ENCODE data around the gene OOEP.

The OOEP gene

GRCh38 chr6:73342174-73342573 lies 27.5 kb downstream of the OOEP start:
- no peak overlapping the region for H3K4me3 ChIP-seq (ENCODE audit: low read length)
- no peaks in the 10 kb centered on the region for H3K9me3 ChIP-seq (ENCODE audit: control insufficient read depth, insufficient read depth, low read length)
- no peaks in the 10 kb centered on the region for H3K9me2 ChIP-seq (replicated peaks; ENCODE audit: control insufficient read depth, low read length)
- H3K4me1 ChIP-seq (ENCODE audit: control insufficient read depth, low read length) = peaks cover 6% of the 10 kb centered on the region
- peaks cover 6% of the 10 kb centered on the region for H3K27me3 ChIP-seq (ENCODE audit: control insufficient read depth, low read length)
- TF ChIP-seq, protein P1, sequence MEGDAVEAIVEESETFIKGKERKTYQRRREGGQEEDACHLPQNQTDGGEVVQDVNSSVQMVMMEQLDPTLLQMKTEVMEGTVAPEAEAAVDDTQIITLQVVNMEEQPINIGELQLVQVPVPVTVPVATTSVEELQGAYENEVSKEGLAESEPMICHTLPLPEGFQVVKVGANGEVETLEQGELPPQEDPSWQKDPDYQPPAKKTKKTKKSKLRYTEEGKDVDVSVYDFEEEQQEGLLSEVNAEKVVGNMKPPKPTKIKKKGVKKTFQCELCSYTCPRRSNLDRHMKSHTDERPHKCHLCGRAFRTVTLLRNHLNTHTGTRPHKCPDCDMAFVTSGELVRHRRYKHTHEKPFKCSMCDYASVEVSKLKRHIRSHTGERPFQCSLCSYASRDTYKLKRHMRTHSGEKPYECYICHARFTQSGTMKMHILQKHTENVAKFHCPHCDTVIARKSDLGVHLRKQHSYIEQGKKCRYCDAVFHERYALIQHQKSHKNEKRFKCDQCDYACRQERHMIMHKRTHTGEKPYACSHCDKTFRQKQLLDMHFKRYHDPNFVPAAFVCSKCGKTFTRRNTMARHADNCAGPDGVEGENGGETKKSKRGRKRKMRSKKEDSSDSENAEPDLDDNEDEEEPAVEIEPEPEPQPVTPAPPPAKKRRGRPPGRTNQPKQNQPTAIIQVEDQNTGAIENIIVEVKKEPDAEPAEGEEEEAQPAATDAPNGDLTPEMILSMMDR (IDR thresholded peaks at IDR 0.05; ENCODE audit: low read depth, low read length, poor library complexity, severe bottlenecking) = no peak
- no peak for TF ChIP-seq EZH2phosphoT487 (IDR thresholded peaks at IDR 0.05; ENCODE audit: borderline replicate concordance, low read length)
- no peak overlapping the region for H3K27ac ChIP-seq (ENCODE audit: low read depth, low read length)
- H3K4me2 ChIP-seq (ENCODE audit: low read length) = no peak overlapping the region
- no peaks in the 10 kb centered on the region for H3K79me2 ChIP-seq (ENCODE audit: control insufficient read depth, low read length)
- no peaks in the 10 kb centered on the region for H3K36me3 ChIP-seq (ENCODE audit: control insufficient read depth, low read length)
- no peaks in the 10 kb centered on the region for H3F3A ChIP-seq (ENCODE audit: control insufficient read depth, insufficient read depth)
- H4K20me1 ChIP-seq (ENCODE audit: control insufficient read depth, insufficient read depth, low read depth, low read length) = no peaks in the 10 kb centered on the region

GRCh38 chr6:73341335-73341734 lies 28.4 kb downstream of the OOEP start:
- H3K27ac ChIP-seq (ENCODE audit: low read depth, low read length) = no peak overlapping the region

DNA sequence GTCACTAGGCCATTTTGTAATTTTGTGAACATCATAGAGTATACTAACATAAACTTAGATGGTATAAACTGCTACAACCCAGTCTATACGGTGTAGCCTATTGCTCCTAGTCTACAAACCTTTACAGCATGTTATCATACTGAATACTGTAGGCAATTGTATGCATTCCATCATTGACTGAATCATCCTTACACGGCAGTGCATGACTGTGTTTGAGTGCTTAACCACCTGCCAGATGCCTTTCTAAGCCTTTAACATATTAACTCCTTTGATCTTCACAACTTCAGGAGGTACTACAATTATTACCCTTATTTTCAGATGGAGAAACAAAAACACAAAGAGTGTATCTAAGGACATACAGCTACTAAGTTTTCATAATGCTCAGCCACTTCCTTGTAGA lies 29.6 kb downstream of the OOEP start:
- Histone ChIP-seq H3F3A (ENCODE audit: control insufficient read depth, insufficient read depth) (no peaks in the 10 kb centered on the region), H3K4me1 (ENCODE audit: control insufficient read depth, low read length) (peaks cover 6% of the 10 kb centered on the region), H3K4me3 (ENCODE audit: low read length) (no peak overlapping the region), H3K9me2 (replicated peaks; ENCODE audit: control insufficient read depth, low read length) (no peaks in the 10 kb centered on the region), H3K4me2 (ENCODE audit: low read length) (no peak overlapping the region), H3K36me3 (ENCODE audit: control insufficient read depth, low read length) (no peaks in the 10 kb centered on the region), H3K27me3 (ENCODE audit: control insufficient read depth, low read length) (no peaks in the 10 kb centered on the region), H4K20me1 (ENCODE audit: control insufficient read depth, insufficient read depth, low read depth, low read length) (no peaks in the 10 kb centered on the region), H3K79me2 (ENCODE audit: control insufficient read depth, low read length) (no peaks in the 10 kb centered on the region), H3K27ac (ENCODE audit: low read depth, low read length) (no peak overlapping the region), H3K9me3 (ENCODE audit: control insufficient read depth, insufficient read depth, low read length) (no peaks in the 10 kb centered on the region)
- TF ChIP-seq EZH2phosphoT487 (IDR thresholded peaks at IDR 0.05; ENCODE audit: borderline replicate concordance, low read length) = no peak
- TF ChIP-seq, protein P1 (IDR thresholded peaks at IDR 0.05; ENCODE audit: low read depth, low read length, poor library complexity, severe bottlenecking) = no peak

More at GRCh38 chr6:73341335-73341734, 28.4 kb downstream of the OOEP start:
- Histone ChIP-seq H3K4me3 (ENCODE audit: low read length) (no peak overlapping the region), H3K27me3 (ENCODE audit: control insufficient read depth, low read length) (no peaks in the 10 kb centered on the region), H3K9me2 (replicated peaks; ENCODE audit: control insufficient read depth, low read length) (no peaks in the 10 kb centered on the region), H3K4me2 (ENCODE audit: low read length) (no peak overlapping the region), H3F3A (ENCODE audit: control insufficient read depth, insufficient read depth) (no peaks in the 10 kb centered on the region), H4K20me1 (ENCODE audit: control insufficient read depth, insufficient read depth, low read depth, low read length) (no peaks in the 10 kb centered on the region), H3K4me1 (ENCODE audit: control insufficient read depth, low read length) (peaks cover 6% of the 10 kb centered on the region), H3K36me3 (ENCODE audit: control insufficient read depth, low read length) (no peaks in the 10 kb centered on the region), H3K9me3 (ENCODE audit: control insufficient read depth, insufficient read depth, low read length) (no peaks in the 10 kb centered on the region), H3K79me2 (ENCODE audit: control insufficient read depth, low read length) (no peaks in the 10 kb centered on the region)
- TF ChIP-seq EZH2phosphoT487 (IDR thresholded peaks at IDR 0.05; ENCODE audit: borderline replicate concordance, low read length) = no peak
- TF ChIP-seq, protein P1 (IDR thresholded peaks at IDR 0.05; ENCODE audit: low read depth, low read length, poor library complexity, severe bottlenecking) = no peak
